HepG2 (cell line): Measurements from ENCODE around the gene ST6GALNAC6. TPM values are rescaled to one million over a fixed set of nuclear protein-coding genes. Genes with fewer than 3 reads are reported as not detected.

ENCODE experiments used
- ELF3 ChIP-seq: IDR thresholded peaks from 2 replicates; pipeline ENCODE4 v1.6.1; 2016; ENCODE audit warnings: missing genetic modification reagents, missing compliant biosample characterization
- HDAC6 ChIP-seq: fragments of 200-600 bp; sonication (generic); IDR thresholded peaks from 2 replicates; pipeline ENCODE4 v1.7.0; 2017; ENCODE audit warnings: mild to moderate bottlenecking, antibody characterized with exemption, low read length, low read depth
- HES4 ChIP-seq: sonication (generic); formaldehyde crosslinking; IDR thresholded peaks from 2 replicates; pipeline ENCODE4 v1.9.0; 2021; ENCODE audit warnings: mild to moderate bottlenecking, missing genetic modification reagents, borderline replicate concordance
- HOXA5 ChIP-seq: sonication (generic); formaldehyde crosslinking; IDR thresholded peaks from 2 replicates; pipeline ENCODE4 v1.4.0; 2020; ENCODE audit warnings: missing genetic modification reagents
- JDP2 ChIP-seq: sonication (generic); formaldehyde crosslinking; IDR thresholded peaks from 2 replicates; pipeline ENCODE4 v1.8.1; 2022; ENCODE audit warnings: missing genetic modification reagents, borderline replicate concordance
- MEIS2 ChIP-seq: sonication (generic); formaldehyde crosslinking; IDR thresholded peaks from 2 replicates; pipeline ENCODE4 v1.9.0; 2021; ENCODE audit warnings: mild to moderate bottlenecking, missing genetic modification reagents
- NR1H2 ChIP-seq: sonication (generic); formaldehyde crosslinking; IDR thresholded peaks from 2 replicates; pipeline ENCODE4 v1.8.1; 2022; ENCODE audit warnings: low read depth, missing genetic modification reagents, borderline replicate concordance
- NRL ChIP-seq: sonication (generic); formaldehyde crosslinking; IDR thresholded peaks from 2 replicates; pipeline ENCODE4 v1.5.0; 2020; ENCODE audit warnings: missing genetic modification reagents, mild to moderate bottlenecking, moderate library complexity, borderline replicate concordance
- ONECUT2 ChIP-seq: sonication (generic); formaldehyde crosslinking; IDR thresholded peaks from 2 replicates; pipeline ENCODE4 v1.4.0; 2020; ENCODE audit warnings: missing genetic modification reagents
- PAWR ChIP-seq: sonication (generic); formaldehyde crosslinking; IDR thresholded peaks from 2 replicates; pipeline ENCODE4 v1.4.0; 2020; ENCODE audit warnings: missing genetic modification reagents, mild to moderate bottlenecking, borderline replicate concordance
- RERE ChIP-seq: IDR thresholded peaks from 2 replicates; pipeline ENCODE4 v1.6.1; 2016; ENCODE audit warnings: low read depth, missing genetic modification reagents, missing compliant biosample characterization
- RXRA ChIP-seq: sonication (generic); formaldehyde crosslinking; IDR thresholded peaks from 2 replicates; pipeline ENCODE4 v1.5.1; 2020; ENCODE audit warnings: missing genetic modification reagents
- SP1 ChIP-seq, 2 experiments: fragments of 450-650 bp in 1 of 2; sonication (generic) in 1 of 2; formaldehyde crosslinking in 1 of 2; IDR thresholded peaks; 2 replicates each; pipeline versions ENCODE4 v1.4.0 to v1.6.1; 2016 to 2020; ENCODE audit warnings: missing genetic modification reagents in 1 of 2
- TAF1 ChIP-seq: sonication (generic); formaldehyde crosslinking; IDR thresholded peaks from 2 replicates; pipeline ENCODE4 v1.4.0; 2020; ENCODE audit warnings: missing genetic modification reagents
- TARDBP ChIP-seq: sonication (generic); formaldehyde crosslinking; IDR thresholded peaks from 2 replicates; pipeline ENCODE4 v1.8.0; 2022; ENCODE audit warnings: mild to moderate bottlenecking, missing genetic modification reagents
- TRIM24 ChIP-seq: sonication (generic); formaldehyde crosslinking; IDR thresholded peaks from 2 replicates; pipeline ENCODE4 v1.8.0; 2022; ENCODE audit warnings: mild to moderate bottlenecking, missing genetic modification reagents
- ZBTB4 ChIP-seq: sonication (generic); formaldehyde crosslinking; IDR thresholded peaks from 2 replicates; pipeline ENCODE4 v1.4.0; 2020; ENCODE audit warnings: missing genetic modification reagents, mild to moderate bottlenecking, borderline replicate concordance
- ZMYM2 ChIP-seq: sonication (generic); formaldehyde crosslinking; IDR thresholded peaks from 2 replicates; pipeline ENCODE4 v1.8.0; 2022; ENCODE audit warnings: mild to moderate bottlenecking, missing genetic modification reagents
- ZNF207 ChIP-seq: fragments of 450-650 bp; IDR thresholded peaks from 2 replicates; pipeline ENCODE4 v1.6.1; 2016; ENCODE audit warnings: antibody characterized with exemption, borderline replicate concordance
- ZNF775 ChIP-seq: sonication (generic); formaldehyde crosslinking; IDR thresholded peaks from 2 replicates; pipeline ENCODE4 v1.4.0; 2020; ENCODE audit warnings: missing genetic modification reagents, mild to moderate bottlenecking, moderate library complexity, borderline replicate concordance
- ZNF800 ChIP-seq: sonication (generic); formaldehyde crosslinking; IDR thresholded peaks from 2 replicates; pipeline ENCODE4 v1.4.0; 2020; ENCODE audit warnings: missing genetic modification reagents
- polyA plus RNA-seq, 8 experiments: library from polyadenylated mRNA; depleted of rRNA in 3 of 8; stranded (reverse) in 7 of 8; unstranded in 1 of 8; fragments of >200 nt; fragmentation: Illumina TruSeq in 4 of 8; extraction: Trizol in 4 of 8; gene quantifications; 2 replicates each; pipeline versions ENCODE4 v1.2.1 to v1.2.3, GENCODE V29; 2011 to 2016; ENCODE audit warnings: low read depth in 4 of 8, missing spikeins in 1 of 8, mixed read lengths in 1 of 8; ENCODE audit not compliant: insufficient read depth in 1 of 8
- total RNA-seq, 5 experiments: library from RNA; depleted of rRNA; stranded (reverse); fragments of >200 nt; fragmentation: Illumina TruSeq; extraction: Trizol; gene quantifications; 2 replicates each; pipeline ENCODE4 v1.2.3, GENCODE V29; 2016; ENCODE audit warnings: low read depth in 1 of 5

Gene ST6GALNAC6
- total and polyA plus RNA-seq, 2 of the 13 experiments (the other 11 are each of a cell fraction or from before 2014, with no cell fraction given), result 18.5 to 65.4 TPM

- TF ChIP-seq ELF3 (CRISPR knock-in tag) (peak; percentile 81), ZMYM2 (CRISPR knock-in tag) (peak; percentile 20; the same call in 1 of the 2 replicates), TRIM24 (CRISPR knock-in tag) (no peak), NRL (CRISPR knock-in tag) (no peak), RERE (CRISPR knock-in tag) (no peak), ONECUT2 (CRISPR knock-in tag) (no peak), PAWR (no peak), MEIS2 (no peak; the same call in 1 of the 2 replicates), ZNF775 (CRISPR knock-in tag) (no peak), HDAC6 (no peak), JDP2 (no peak), TAF1 (CRISPR knock-in tag) (peak; percentile 65), ZNF207 (no peak), NR1H2 (CRISPR knock-in tag) (no peak), ZBTB4 (no peak), RXRA (CRISPR knock-in tag) (peak; percentile 68; the same call in 1 of the 2 replicates), ZNF800 (CRISPR knock-in tag) (no peak), HOXA5 (no peak), SP1 (IDR thresholded peaks at IDR 0.05) (no peak), SP1 (CRISPR knock-in tag; IDR thresholded peaks at IDR 0.05) (no peak), HES4 (no peak), TARDBP (peak; percentile 62; the same call in 1 of the 2 replicates)
These were observed 2.2 kb downstream of the ST6GALNAC6 start (continued) for GRCh38 chr9:127897193-127897692.
